IMR-90 (cell line): ENCODE data around the gene NDUFA7. TPM values are rescaled to one million over a fixed set of nuclear protein-coding genes. Genes with fewer than 3 reads are reported as not detected.

ENCODE experiments used
- ATAC-seq: fragments of 200-7000 bp; cut with Tn5 transposase; 2 replicates; pipeline ENCODE4 v1.9.1; 2020; ENCODE audit warnings: low read depth, mild to moderate bottlenecking, moderate library complexity
- BruUV-seq: library from RNA; stranded (reverse); fragments of 400-500 nt; replicated peaks from 2 replicates; lab custom pipeline; 2021; lab: Mats Ljungman, UMichigan
- CTCF ChIA-PET: fragments of 300-600 bp; formaldehyde crosslinking; extraction: SDS; loops from one replicate; lab custom pipeline; 2021; ENCODE audit warnings: antibody characterized with exemption; lab: Yijun Ruan, JAX
- POLR2A ChIA-PET: fragments of 300-600 bp; sonication (Branson Sonifier 250); formaldehyde crosslinking; loops from one replicate; lab custom pipeline; 2022; ENCODE audit warnings: antibody characterized with exemption; ENCODE audit not compliant: unreplicated experiment; lab: Charles Lee
- DNase-seq: peaks from one replicate; pipeline ENCODE4 v3.0.0; 2013
- H2AFZ ChIP-seq: replicated peaks from 2 replicates; pipeline ENCODE3; 2013; ENCODE audit warnings: low read length, mild to moderate bottlenecking; ENCODE audit not compliant: poor library complexity
- H2AK5ac ChIP-seq: 2 replicates; pipeline ENCODE4 v1.6.1; 2013; ENCODE audit warnings: low read depth, low read length, inconsistent platforms
- H2AK9ac ChIP-seq: replicated peaks from 2 replicates; pipeline ENCODE3; 2013; ENCODE audit warnings: mild to moderate bottlenecking, low read depth, low read length, moderate library complexity; ENCODE audit not compliant: poor library complexity
- H2BK120ac ChIP-seq: 2 replicates; pipeline ENCODE4 v1.6.1; 2013; ENCODE audit warnings: low read depth, low read length, inconsistent platforms
- H2BK15ac ChIP-seq: 3 replicates; pipeline ENCODE4 v1.6.1; 2013; ENCODE audit warnings: low read depth, low read length, inconsistent platforms
- H2BK20ac ChIP-seq: 2 replicates; pipeline ENCODE4 v1.6.1; 2013; ENCODE audit warnings: low read depth, mild to moderate bottlenecking, inconsistent platforms, low read length, moderate library complexity
- H2BK5ac ChIP-seq: 2 replicates; pipeline ENCODE4 v1.6.1; 2013; ENCODE audit warnings: mild to moderate bottlenecking, low read depth, low read length, inconsistent platforms; ENCODE audit not compliant: poor library complexity, severe bottlenecking
- H3K14ac ChIP-seq: replicated peaks from 2 replicates; pipeline ENCODE4 v1.6.1; 2013; ENCODE audit warnings: low read depth, low read length, inconsistent platforms
- H3K18ac ChIP-seq: 2 replicates; pipeline ENCODE4 v1.6.1; 2013; ENCODE audit warnings: low read depth, low read length, control low read depth
- H3K23ac ChIP-seq: 2 replicates; pipeline ENCODE4 v1.6.1; 2013; ENCODE audit warnings: low read depth, low read length, inconsistent platforms
- H3K27ac ChIP-seq: 2 replicates; pipeline ENCODE4 v1.5.1; 2013; ENCODE audit warnings: mild to moderate bottlenecking, control low read depth, low read length; ENCODE audit not compliant: insufficient read depth
- H3K27me3 ChIP-seq: 2 replicates; pipeline ENCODE4 v1.6.1; 2013; ENCODE audit warnings: low read length; ENCODE audit not compliant: control insufficient read depth, insufficient read depth
- H3K36me3 ChIP-seq: 2 replicates; pipeline ENCODE4 v1.6.1; 2013; ENCODE audit warnings: low read length, mixed read lengths; ENCODE audit not compliant: control insufficient read depth, insufficient read depth
- H3K4ac ChIP-seq: 2 replicates; pipeline ENCODE4 v1.6.1; 2013; ENCODE audit warnings: low read depth, low read length, inconsistent platforms
- H3K4me1 ChIP-seq: 2 replicates; pipeline ENCODE4 v1.6.1; 2013; ENCODE audit warnings: low read length, mixed read lengths; ENCODE audit not compliant: control insufficient read depth, insufficient read depth
- H3K4me2 ChIP-seq: 2 replicates; pipeline ENCODE4 v1.6.1; 2013; ENCODE audit warnings: low read depth, mild to moderate bottlenecking, control low read depth, low read length, moderate library complexity
- H3K4me3 ChIP-seq: 2 replicates; pipeline ENCODE4 v1.5.1; 2013; ENCODE audit warnings: low read depth, mild to moderate bottlenecking, control low read depth, low read length, moderate library complexity; ENCODE audit not compliant: insufficient read depth
- H3K56ac ChIP-seq: 2 replicates; pipeline ENCODE4 v1.6.1; 2013; ENCODE audit warnings: low read length, inconsistent platforms; ENCODE audit not compliant: insufficient read depth; ENCODE audit errors: extremely low read depth
- H3K79me1 ChIP-seq, 2 experiments: 2 replicates each; pipeline ENCODE4 v1.6.1; 2013; ENCODE audit warnings: low read length in 2 of 2, inconsistent platforms in 1 of 2, low read depth in 1 of 2
- H3K9ac ChIP-seq: 2 replicates; pipeline ENCODE4 v1.6.1; 2013; ENCODE audit warnings: low read depth, low read length, control low read depth
- H3K9me1 ChIP-seq: 2 replicates; pipeline ENCODE4 v1.6.1; 2013; ENCODE audit warnings: low read length, inconsistent platforms; ENCODE audit not compliant: insufficient read depth
- H3K9me3 ChIP-seq: 2 replicates; pipeline ENCODE4 v1.6.1; 2013; ENCODE audit warnings: low read length; ENCODE audit not compliant: control insufficient read depth, insufficient read depth
- H4K20me1 ChIP-seq: 2 replicates; pipeline ENCODE4 v1.6.1; 2013; ENCODE audit warnings: low read length, inconsistent platforms; ENCODE audit not compliant: insufficient read depth
- H4K5ac ChIP-seq: 2 replicates; pipeline ENCODE4 v1.6.1; 2013; ENCODE audit warnings: mild to moderate bottlenecking, low read depth, low read length, control low read depth
- H4K8ac ChIP-seq, 2 experiments: 2 replicates each; pipeline ENCODE4 v1.6.1; 2013; ENCODE audit warnings: low read depth in 2 of 2, low read length in 2 of 2, control low read depth in 1 of 2, inconsistent platforms in 1 of 2
- H4K91ac ChIP-seq: 2 replicates; pipeline ENCODE4 v1.6.1; 2013; ENCODE audit warnings: low read depth, low read length, inconsistent platforms; ENCODE audit not compliant: insufficient read depth
- BHLHE40 ChIP-seq: fragments of 150-350 bp; IDR thresholded peaks from 2 replicates; pipeline ENCODE4 v1.6.1; 2016; ENCODE audit warnings: mild to moderate bottlenecking, low read depth, low read length
- CHD1 ChIP-seq: IDR thresholded peaks from 2 replicates; pipeline ENCODE4 v1.6.1; 2012; ENCODE audit warnings: low read depth, low read length, improper control_type of control experiment
- CTCF ChIP-seq: conservative IDR thresholded peaks from 2 replicates; pipeline ENCODE4 v1.5.1; 2012; ENCODE audit warnings: mild to moderate bottlenecking, low read depth, low read length, improper control_type of control experiment
- ELK1 ChIP-seq: fragments of 150-350 bp; IDR thresholded peaks from 2 replicates; pipeline ENCODE4 v1.6.1; 2016; ENCODE audit warnings: low read depth, mild to moderate bottlenecking, low read length, moderate library complexity, borderline replicate concordance
- MAFK ChIP-seq: IDR thresholded peaks from 2 replicates; pipeline ENCODE4 v1.6.1; 2012; ENCODE audit warnings: low read depth, low read length, improper control_type of control experiment
- MAZ ChIP-seq: IDR thresholded peaks from 2 replicates; pipeline ENCODE4 v1.6.1; 2012; ENCODE audit warnings: low read depth, mild to moderate bottlenecking, low read length, improper control_type of control experiment, moderate library complexity, borderline replicate concordance
- MXI1 ChIP-seq: IDR thresholded peaks from 2 replicates; pipeline ENCODE4 v1.6.1; 2012; ENCODE audit warnings: low read depth, mild to moderate bottlenecking, low read length, moderate library complexity, borderline replicate concordance
- NFE2L2 ChIP-seq: fragments of 150-350 bp; IDR thresholded peaks from 2 replicates; pipeline ENCODE4 v1.6.1; 2016; ENCODE audit warnings: low read depth, mild to moderate bottlenecking, low read length
- POLR2A ChIP-seq: IDR thresholded peaks from 2 replicates; pipeline ENCODE4 v1.6.1; 2012; ENCODE audit warnings: mild to moderate bottlenecking, low read depth, low read length
- SMC3 ChIP-seq: fragments of 150-350 bp; IDR thresholded peaks from 2 replicates; pipeline ENCODE4 v1.6.1; 2016; ENCODE audit warnings: low read depth, mild to moderate bottlenecking, antibody characterized with exemption, low read length, moderate library complexity
- WGBS, 2 experiments: methylation state at CpG; one replicate each; pipeline versions ENCODE4 v1.1.5 to v1.1.7; 2013; ENCODE audit warnings: missing lambda C conversion rate in 2 of 2; ENCODE audit not compliant: insufficient read length in 1 of 2; ENCODE audit errors: extremely low coverage in 2 of 2; 5-methylcytosine and 5-hydroxymethylcytosine counted together
- dilution Hi-C: fragments of 300-500 bp; cut with HindIII; formaldehyde crosslinking; loops from one replicate; pipeline ENCODE4 v1.14.3; 2018; ENCODE audit warnings: low sequenced_read_pairs; ENCODE audit not compliant: unreplicated experiment
- in situ Hi-C: fragments of 300-500 bp; cut with MboI; formaldehyde crosslinking; loops from 3 replicates; pipeline ENCODE4 v1.14.3; 2019; ENCODE audit warnings: low sequenced_read_pairs, inconsistent platforms, mixed read lengths
- intact Hi-C: fragments of 100-400 bp; cut with micrococcal nuclease; formaldehyde crosslinking; loops from 2 replicates; pipeline ENCODE4 v1.10.0; 2022
- polyA plus RNA-seq, 3 experiments: library from polyadenylated mRNA; depleted of rRNA; stranded (reverse); fragments of >200 nt; gene quantifications; 2 replicates each; pipeline ENCODE4 v1.2.3, GENCODE V29; 2012; ENCODE audit warnings: low replicate concordance in 1 of 3
- total RNA-seq: library from RNA; depleted of rRNA; stranded (reverse); fragments of >200 nt; gene quantifications from 2 replicates; pipeline ENCODE4 v1.2.3, GENCODE V29; 2012

Gene NDUFA7
- total and polyA plus RNA-seq, 2 of the 4 experiments (the other 2 are of a cell fraction) = 20.6 to 50.7 TPM

- TF ChIP-seq ELK1 (no peak), BHLHE40 (0 out of 2 replicates have a peak, but pooled peaks have one; percentile 36), POLR2A (no peak)
Measured at GRCh38 chr19:8367327-8368001, 46.3 kb upstream of the NDUFA7 start (continued).

GRCh38 chr19:8366961-8367326, 45.8 kb upstream of the NDUFA7 start:
- BruUV-seq = no TSS peak
- Histone ChIP-seq H3K4ac (peak overlapping the region; percentile 78), H3K9ac (no peak overlapping the region), H2BK15ac (peak overlapping the region; percentile 33; the same call in 1 of the 3 replicates), H3K9me1 (peaks cover 19% of the 10 kb centered on the region), H2BK120ac (peak overlapping the region; percentile 63), H2AK9ac (peak overlapping the region; percentile 31), H2BK5ac (peak overlapping the region; percentile 63), H2AK5ac (peak overlapping the region; percentile 93), H3K4me3 (no peak overlapping the region), H3K79me1 (peaks cover 8 to 46% of the 10 kb centered on the region in 2 experiments; a peak in 3 of 4 replicates), H4K8ac (peak overlapping the region; percentile 42 to 57; a peak in 3 of 4 replicates), H3K27ac (peak overlapping the region; percentile 57; the same call in 1 of the 2 replicates), H4K20me1 (peaks cover 16% of the 10 kb centered on the region), H3K18ac (no peak overlapping the region), H3K9me3 (no peaks in the 10 kb centered on the region), H3K27me3 (no peaks in the 10 kb centered on the region), H4K91ac (peak overlapping the region; percentile 74; the same call in 1 of the 2 replicates), H3K36me3 (peaks cover 14% of the 10 kb centered on the region), H2BK20ac (peak overlapping the region; percentile 17), H3K4me2 (peak overlapping the region; percentile 60), H3K23ac (peak overlapping the region; percentile 39; the same call in 1 of the 2 replicates), H2AFZ (peak overlapping the region; percentile 26), H3K14ac (peak overlapping the region; percentile 38; the same call in 1 of the 2 replicates), H3K4me1 (peaks cover 29% of the 10 kb centered on the region), H3K56ac (0 out of 2 replicates have a peak overlapping the region, but pooled peaks have one; percentile 6), H4K5ac (no peak overlapping the region)
- POLR2A ChIA-PET = no interaction called here
- dilution Hi-C loops = no loop called here
- in situ Hi-C loops = no loop called here
- no peak for DNase-seq
- 10% methylated on average over 2 of the region's 13 CpGs; no CpG with 5 or more reads in 1 of the 2 experiments for WGBS, 2 experiments
- intact Hi-C loops = loop anchor here (1.0 kb wide), 1 partner anchor 23 kb away; the partner anchor contains the start of gene RAB11B
- peak; percentile 0 for ATAC-seq
- CTCF ChIA-PET = interaction anchor here (1.0 kb wide), 1 partner anchor 46 kb away, joined by 4 read pairs; the partner anchor contains the start of gene MARCHF2
- TF ChIP-seq MAZ (no peak), MAFK (no peak), NFE2L2 (no peak), SMC3 (no peak), BHLHE40 (no peak), MXI1 (no peak), ELK1 (no peak), POLR2A (no peak), CHD1 (no peak), CTCF (no peak)
